Measurements from ENCODE around the gene FITM2.

The FITM2 gene

GRCh38 chr20:44310664-44311639, at the start of gene FITM2:
FITM2 (minus strand) TSS chr20:44311202; CDS start chr20:44311148, 54 bp downstream.
- peak; percentile 98 for ATAC-seq
- TF ChIP-seq BACH2 (CRISPR knock-in tag; IDR thresholded peaks at IDR 0.05; ENCODE audit: borderline replicate concordance) (no peak), ZFP30 (CRISPR knock-in tag; IDR thresholded peaks at IDR 0.05) (no peak), ZC3H10 (CRISPR knock-in tag; IDR thresholded peaks at IDR 0.05) (no peak), SNAI2 (CRISPR knock-in tag; IDR thresholded peaks at IDR 0.05) (no peak), CSRNP3 (CRISPR knock-in tag; IDR thresholded peaks at IDR 0.05) (no peak)

GRCh38 chr20:44360221-44360620, 49.2 kb upstream of the FITM2 start:
- TF ChIP-seq PPARA (CRISPR knock-in tag; IDR thresholded peaks at IDR 0.05; ENCODE audit: borderline replicate concordance): no peak
- no peak for TF ChIP-seq ZNF565 (CRISPR knock-in tag; conservative IDR thresholded peaks at IDR 0.05; ENCODE audit: low read depth)
- TF ChIP-seq TOX (CRISPR knock-in tag; IDR thresholded peaks at IDR 0.05; ENCODE audit: borderline replicate concordance): no peak
- no peak for TF ChIP-seq ISL1 (CRISPR knock-in tag; IDR thresholded peaks at IDR 0.05)
- TF ChIP-seq GLIS3 (CRISPR knock-in tag; IDR thresholded peaks at IDR 0.05): no peak
- no peak for TF ChIP-seq PATZ1 (CRISPR knock-in tag; IDR thresholded peaks at IDR 0.05; ENCODE audit: borderline replicate concordance)
- no peak for TF ChIP-seq TSHZ2 (CRISPR knock-in tag; IDR thresholded peaks at IDR 0.05)
- no peak for TF ChIP-seq BACH2 (CRISPR knock-in tag; IDR thresholded peaks at IDR 0.05; ENCODE audit: borderline replicate concordance)
- no peak for TF ChIP-seq ESRRG (CRISPR knock-in tag; IDR thresholded peaks at IDR 0.05)
- TF ChIP-seq SNAI2 (CRISPR knock-in tag; IDR thresholded peaks at IDR 0.05): no peak
- TF ChIP-seq ZFP3 (CRISPR knock-in tag; IDR thresholded peaks at IDR 0.05): no peak
- no peak for TF ChIP-seq ZC3H10 (CRISPR knock-in tag; IDR thresholded peaks at IDR 0.05)
- no peak for TF ChIP-seq ZNF70 (CRISPR knock-in tag; IDR thresholded peaks at IDR 0.05)

GRCh38 chr20:44358776-44359175, 47.8 kb upstream of the FITM2 start:
- ATAC-seq: no peak
- TF ChIP-seq TOX (CRISPR knock-in tag; IDR thresholded peaks at IDR 0.05; ENCODE audit: borderline replicate concordance): no peak
- no peak for TF ChIP-seq PPARA (CRISPR knock-in tag; IDR thresholded peaks at IDR 0.05; ENCODE audit: borderline replicate concordance)
- no peak for TF ChIP-seq CREB5 (CRISPR knock-in tag; IDR thresholded peaks at IDR 0.05; ENCODE audit: low read depth)
- TF ChIP-seq ZFP3 (CRISPR knock-in tag; IDR thresholded peaks at IDR 0.05): no peak
- TF ChIP-seq CSRNP3 (CRISPR knock-in tag; IDR thresholded peaks at IDR 0.05): no peak
- TF ChIP-seq SNAI2 (CRISPR knock-in tag; IDR thresholded peaks at IDR 0.05): no peak
- TF ChIP-seq ZFP30 (CRISPR knock-in tag; IDR thresholded peaks at IDR 0.05): no peak
- no peak for TF ChIP-seq ZNF70 (CRISPR knock-in tag; IDR thresholded peaks at IDR 0.05)
- no peak for TF ChIP-seq ZNF8 (CRISPR knock-in tag; IDR thresholded peaks at IDR 0.05)
- no peak for TF ChIP-seq POU6F1 (CRISPR knock-in tag; IDR thresholded peaks at IDR 0.05; ENCODE audit: borderline replicate concordance, low read depth)
- TF ChIP-seq BACH2 (CRISPR knock-in tag; IDR thresholded peaks at IDR 0.05; ENCODE audit: borderline replicate concordance): no peak
- TF ChIP-seq ARNTL (CRISPR knock-in tag; IDR thresholded peaks at IDR 0.05; ENCODE audit: borderline replicate concordance, low read depth): no peak
- TF ChIP-seq GLIS3 (CRISPR knock-in tag; IDR thresholded peaks at IDR 0.05): no peak
- TF ChIP-seq TCF4 (CRISPR knock-in tag; IDR thresholded peaks at IDR 0.05; ENCODE audit: borderline replicate concordance): no peak
- no peak for TF ChIP-seq ESRRG (CRISPR knock-in tag; IDR thresholded peaks at IDR 0.05)
- no peak for TF ChIP-seq ZC3H10 (CRISPR knock-in tag; IDR thresholded peaks at IDR 0.05)
- TF ChIP-seq CSDC2 (CRISPR knock-in tag; IDR thresholded peaks at IDR 0.05): no peak
- TF ChIP-seq RARB (CRISPR knock-in tag; IDR thresholded peaks at IDR 0.05): no peak
- TF ChIP-seq ZNF565 (CRISPR knock-in tag; conservative IDR thresholded peaks at IDR 0.05; ENCODE audit: low read depth): no peak

More at GRCh38 chr20:44360221-44360620, 49.2 kb upstream of the FITM2 start:
- ATAC-seq: no peak

All from SK-N-SH treated with all-trans-retinoic acid at 6 μM for 48 hours (cell line).